HCT116 (cell line): ENCODE measurements around the gene SLC12A4. TPM values are rescaled to one million over a fixed set of nuclear protein-coding genes. Genes with fewer than 3 reads are reported as not detected.

Experiments used
- ATAC-seq: fragments of 200-7000 bp; cut with Tn5 transposase; 2 replicates; pipeline ENCODE4 v1.9.1; 2020; ENCODE audit warnings: mild to moderate bottlenecking, moderate library complexity
- BruUV-seq: library from RNA; stranded (reverse); fragments of 400-500 nt; replicated peaks from 2 replicates; lab custom pipeline; 2021; lab: Mats Ljungman, UMichigan
- CTCF ChIA-PET: fragments of 300-600 bp; sonication (Branson Sonifier 250); formaldehyde crosslinking; loops from one replicate; lab custom pipeline; 2021; ENCODE audit warnings: antibody characterized with exemption; lab: Charles Lee
- POLR2A ChIA-PET: fragments of 300-600, 350-600 bp; sonication (Branson Sonifier 250); formaldehyde crosslinking; loops from one replicate; lab custom pipeline; 2021; ENCODE audit warnings: antibody characterized with exemption; lab: Charles Lee
- RAD21 ChIA-PET, 2 experiments: fragments of 300-600 bp; sonication (Branson Sonifier 250); formaldehyde crosslinking; loops; one replicate each; lab custom pipeline; 2023; ENCODE audit warnings: low total read pairs in 2 of 2; ENCODE audit not compliant: uncharacterized antibody in 2 of 2, unreplicated experiment in 2 of 2, low non-redundant PET in 1 of 2; lab: Charles Lee
- DNase-seq: peaks from one replicate; pipeline ENCODE4 v3.0.0-alpha.2; 2010; ENCODE audit warnings: low read depth, low spot score
- H2AFZ ChIP-seq: fragments of 200-600 bp; shearing (Covaris generic), sonication (generic); 2 replicates; pipeline ENCODE4 v1.6.1; 2017; ENCODE audit warnings: low read depth, mixed run types, mixed read lengths, antibody characterized with exemption, low read length; ENCODE audit not compliant: poor library complexity, severe bottlenecking
- H3K27ac ChIP-seq: 2 replicates; pipeline ENCODE4 v1.5.1; 2012; ENCODE audit warnings: low read depth, low read length
- H3K27me3 ChIP-seq: fragments of 200-600 bp; sonication (generic); 2 replicates; pipeline ENCODE4 v1.6.1; 2016; ENCODE audit warnings: mixed run types, low read length, mixed read lengths; ENCODE audit not compliant: insufficient read depth
- H3K36me3 ChIP-seq, 2 experiments: fragments of 200-500 bp in 1 of 2; fragments of 200-600 bp in 1 of 2; sonication (Bioruptor generic) in 1 of 2; sonication (generic) in 1 of 2; 2 replicates each; pipeline versions ENCODE4 v1.5.1 to v1.6.1; 2014 to 2016; ENCODE audit warnings: low read length in 2 of 2, inconsistent platforms in 1 of 2, mixed read lengths in 1 of 2, mixed run types in 1 of 2; ENCODE audit not compliant: insufficient read depth in 2 of 2, control insufficient read depth in 1 of 2
- H3K4me1 ChIP-seq, 2 experiments: fragments of 200-600 bp in 1 of 2; sonication (generic) in 1 of 2; 2 replicates each; pipeline versions ENCODE4 v1.5.1 to v1.6.1; 2012 to 2017; ENCODE audit warnings: low read length in 2 of 2, inconsistent platforms in 1 of 2, mild to moderate bottlenecking in 1 of 2, mixed read lengths in 1 of 2, mixed run types in 1 of 2, moderate library complexity in 1 of 2; ENCODE audit not compliant: insufficient read depth in 2 of 2, control insufficient read depth in 1 of 2
- H3K4me2 ChIP-seq: fragments of 200-600 bp; sonication (generic); 2 replicates; pipeline ENCODE4 v1.6.1; 2017; ENCODE audit warnings: mixed run types, low read length, mixed read lengths
- H3K4me3 ChIP-seq, 2 experiments: fragments of 200-600 bp in 1 of 2; sonication (generic) in 1 of 2; replicated peaks in 1 of 2; 2 replicates each; pipeline ENCODE4 v1.5.1; 2011 to 2016; ENCODE audit warnings: low read length in 2 of 2, control low read depth in 1 of 2, low read depth in 1 of 2, mild to moderate bottlenecking in 1 of 2, mixed read lengths in 1 of 2, mixed run types in 1 of 2
- H3K79me2 ChIP-seq: fragments of 200-600 bp; sonication (generic); 2 replicates; pipeline ENCODE4 v1.6.1; 2017; ENCODE audit warnings: mild to moderate bottlenecking, mixed run types, low read length, moderate library complexity, mixed read lengths; ENCODE audit not compliant: insufficient read depth
- H3K9ac ChIP-seq: fragments of 200-600 bp; sonication (generic); 2 replicates; pipeline ENCODE4 v1.6.1; 2016; ENCODE audit warnings: low read length, mixed read lengths
- H3K9me2 ChIP-seq: fragments of 200-600 bp; sonication (generic), shearing (Covaris generic); 2 replicates; pipeline ENCODE4 v1.6.1; 2017; ENCODE audit warnings: mixed run types, mild to moderate bottlenecking, moderate library complexity; ENCODE audit not compliant: insufficient read depth
- H3K9me3 ChIP-seq, 2 experiments: fragments of 200-500 bp in 1 of 2; fragments of 200-600 bp in 1 of 2; sonication (Bioruptor generic) in 1 of 2; sonication (generic) in 1 of 2; 2 replicates each; pipeline ENCODE4 v1.6.1; 2014 to 2017; ENCODE audit warnings: low read length in 2 of 2, mixed read lengths in 2 of 2, inconsistent platforms in 1 of 2, low read depth in 1 of 2, mild to moderate bottlenecking in 1 of 2, mixed run types in 1 of 2, moderate library complexity in 1 of 2; ENCODE audit not compliant: control insufficient read depth in 1 of 2, insufficient read depth in 1 of 2
- H4K20me1 ChIP-seq: fragments of 200-600 bp; sonication (generic), shearing (Covaris generic); 2 replicates; pipeline ENCODE4 v1.6.1; 2017; ENCODE audit warnings: mixed run types, mild to moderate bottlenecking, moderate library complexity; ENCODE audit not compliant: insufficient read depth
- ATF3 ChIP-seq: IDR thresholded peaks from 2 replicates; pipeline ENCODE4 v1.6.1; 2012
- EGR1 ChIP-seq: IDR thresholded peaks from 2 replicates; pipeline ENCODE4 v1.6.1; 2012; ENCODE audit warnings: low read depth
- ELF1 ChIP-seq: IDR thresholded peaks from 2 replicates; pipeline ENCODE4 v1.6.1; 2012; ENCODE audit warnings: low read depth, borderline replicate concordance
- EZH2 ChIP-seq: fragments of 200-600 bp; sonication (generic); IDR thresholded peaks from 2 replicates; pipeline ENCODE4 v1.6.1; 2017; ENCODE audit warnings: antibody characterized with exemption, mixed run types
- EZH2phosphoT487 ChIP-seq: fragments of 200-600 bp; IDR thresholded peaks from 2 replicates; pipeline ENCODE4 v1.6.1; 2018; ENCODE audit warnings: antibody characterized with exemption, borderline replicate concordance
- FOSL1 ChIP-seq: IDR thresholded peaks from 2 replicates; pipeline ENCODE4 v1.6.1; 2012; ENCODE audit warnings: low read depth
- JUND ChIP-seq: IDR thresholded peaks from 2 replicates; pipeline ENCODE4 v1.6.1; 2012
- RAD21 ChIP-seq: IDR thresholded peaks from 2 replicates; pipeline ENCODE4 v1.6.1; 2012; ENCODE audit warnings: low read depth, mild to moderate bottlenecking
- SIN3A ChIP-seq: IDR thresholded peaks from 2 replicates; pipeline ENCODE4 v1.6.1; 2012; ENCODE audit warnings: low read depth
- SP1 ChIP-seq: IDR thresholded peaks from 2 replicates; pipeline ENCODE4 v1.6.1; 2012; ENCODE audit warnings: low read depth
- SRF ChIP-seq: IDR thresholded peaks from 2 replicates; pipeline ENCODE4 v1.6.1; 2012; ENCODE audit warnings: low read depth
- TCF7L2 ChIP-seq: IDR thresholded peaks from 2 replicates; pipeline ENCODE4 v1.7.0; 2011; ENCODE audit warnings: borderline replicate concordance, inconsistent platforms; ENCODE audit not compliant: insufficient read depth, insufficient read length; ENCODE audit errors: extremely low read depth
- YY1 ChIP-seq: IDR thresholded peaks from 2 replicates; pipeline ENCODE4 v1.6.1; 2011; ENCODE audit warnings: low read length, low read depth, moderate library complexity, mild to moderate bottlenecking; ENCODE audit not compliant: insufficient replicate concordance; ENCODE audit errors: extremely low read depth
- ZFX ChIP-seq: fragments of 450-650 bp; IDR thresholded peaks from 2 replicates; pipeline ENCODE4 v1.6.1; 2017
- ZNF274 ChIP-seq: fragments of 200-500 bp; sonication (Bioruptor generic); IDR thresholded peaks from 2 replicates; pipeline ENCODE4 v1.6.1; 2014; ENCODE audit warnings: mild to moderate bottlenecking, low read depth, low read length, inconsistent platforms
- intact Hi-C: fragments of 100-400 bp; cut with micrococcal nuclease; formaldehyde crosslinking; loops from 2 replicates; pipeline ENCODE4 v1.10.0; 2022
- total RNA-seq: library from RNA; stranded (reverse); gene quantifications from one replicate; pipeline ENCODE4 v1.2.1, GENCODE V29; 2021; ENCODE audit not compliant: unreplicated experiment
- TF ChIP-seq, protein P1 (sequence below): IDR thresholded peaks from 2 replicates; pipeline ENCODE4 v1.6.1; 2012; ENCODE audit warnings: low read depth
- TF ChIP-seq, protein P2 (sequence below): IDR thresholded peaks from 2 replicates; pipeline ENCODE4 v1.6.1; 2012

The SLC12A4 gene
- total RNA-seq, 1 experiment from 2014 or later = 46.0 TPM

- Histone ChIP-seq H3K4me1 (no peaks in the 10 kb centered on the region), H3K27ac (no peak overlapping the region), H3K9me3 (no peaks in the 10 kb centered on the region), H2AFZ (no peak overlapping the region), H3K79me2 (no peaks in the 10 kb centered on the region), H3K4me3 (no peak overlapping the region), H3K9ac (no peak overlapping the region), H3K27me3 (no peaks in the 10 kb centered on the region), H3K9me2 (no peaks in the 10 kb centered on the region), H4K20me1 (no peaks in the 10 kb centered on the region), H3K4me2 (no peak overlapping the region), H3K36me3 (no peaks in the 10 kb centered on the region)
- DNase-seq (no peak), ATAC-seq (no peak)
- POLR2A ChIA-PET = no interaction called here
- no TSS peak for BruUV-seq
- CTCF ChIA-PET = no interaction called here
- intact Hi-C loops = no loop called here
- RAD21 ChIA-PET = no interaction called here
- TF ChIP-seq FOSL1 (no peak), SIN3A (no peak), YY1 (no peak), ELF1 (no peak), JUND (no peak), ZFX (no peak), SRF (no peak), EZH2phosphoT487 (no peak), EZH2 (no peak), TCF7L2 (no peak), EGR1 (no peak), SP1 (no peak), ATF3 (no peak), ZNF274 (no peak), RAD21 (no peak)
- TF ChIP-seq, protein P1, sequence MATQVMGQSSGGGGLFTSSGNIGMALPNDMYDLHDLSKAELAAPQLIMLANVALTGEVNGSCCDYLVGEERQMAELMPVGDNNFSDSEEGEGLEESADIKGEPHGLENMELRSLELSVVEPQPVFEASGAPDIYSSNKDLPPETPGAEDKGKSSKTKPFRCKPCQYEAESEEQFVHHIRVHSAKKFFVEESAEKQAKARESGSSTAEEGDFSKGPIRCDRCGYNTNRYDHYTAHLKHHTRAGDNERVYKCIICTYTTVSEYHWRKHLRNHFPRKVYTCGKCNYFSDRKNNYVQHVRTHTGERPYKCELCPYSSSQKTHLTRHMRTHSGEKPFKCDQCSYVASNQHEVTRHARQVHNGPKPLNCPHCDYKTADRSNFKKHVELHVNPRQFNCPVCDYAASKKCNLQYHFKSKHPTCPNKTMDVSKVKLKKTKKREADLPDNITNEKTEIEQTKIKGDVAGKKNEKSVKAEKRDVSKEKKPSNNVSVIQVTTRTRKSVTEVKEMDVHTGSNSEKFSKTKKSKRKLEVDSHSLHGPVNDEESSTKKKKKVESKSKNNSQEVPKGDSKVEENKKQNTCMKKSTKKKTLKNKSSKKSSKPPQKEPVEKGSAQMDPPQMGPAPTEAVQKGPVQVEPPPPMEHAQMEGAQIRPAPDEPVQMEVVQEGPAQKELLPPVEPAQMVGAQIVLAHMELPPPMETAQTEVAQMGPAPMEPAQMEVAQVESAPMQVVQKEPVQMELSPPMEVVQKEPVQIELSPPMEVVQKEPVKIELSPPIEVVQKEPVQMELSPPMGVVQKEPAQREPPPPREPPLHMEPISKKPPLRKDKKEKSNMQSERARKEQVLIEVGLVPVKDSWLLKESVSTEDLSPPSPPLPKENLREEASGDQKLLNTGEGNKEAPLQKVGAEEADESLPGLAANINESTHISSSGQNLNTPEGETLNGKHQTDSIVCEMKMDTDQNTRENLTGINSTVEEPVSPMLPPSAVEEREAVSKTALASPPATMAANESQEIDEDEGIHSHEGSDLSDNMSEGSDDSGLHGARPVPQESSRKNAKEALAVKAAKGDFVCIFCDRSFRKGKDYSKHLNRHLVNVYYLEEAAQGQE = no peak
- TF ChIP-seq, protein P2, sequence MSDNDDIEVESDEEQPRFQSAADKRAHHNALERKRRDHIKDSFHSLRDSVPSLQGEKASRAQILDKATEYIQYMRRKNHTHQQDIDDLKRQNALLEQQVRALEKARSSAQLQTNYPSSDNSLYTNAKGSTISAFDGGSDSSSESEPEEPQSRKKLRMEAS = no peak
Measured at GRCh38 chr16:68005211-68005610, 36.8 kb upstream of the SLC12A4 start.
